Activated CD4-positive, alpha-beta T cell treated with anti-CD3 and anti-CD28 coated beads, Interleukin-2, amount 50 U/mL, for 48 hours (primary cell): ENCODE results near the gene CERS6.

Experiments used
- DNase-seq, 2 experiments: peaks; one replicate each; pipeline ENCODE4 v3.0.0-alpha.2; 2020

The CERS6 gene

GRCh38 chr2:168607992-168608391, 151.9 kb downstream of the CERS6 start:
- no peak for DNase-seq

GRCh38 chr2:168608796-168609195, 152.7 kb downstream of the CERS6 start:
- DNase-seq: no peak

GRCh38 chr2:168611091-168611490, 155.0 kb downstream of the CERS6 start:
- DNase-seq: no peak

- no peak for DNase-seq
Measured at GRCh38 chr2:168611896-168612650, 156.0 kb downstream of the CERS6 start.

- DNase-seq: no peak
Measured at GRCh38 chr2:168612719-168613118, 156.6 kb downstream of the CERS6 start.

- no peak for DNase-seq
Measured at GRCh38 chr2:168613551-168613950, 157.5 kb downstream of the CERS6 start.

- peak; percentile 16 to 23 for DNase-seq
Measured at GRCh38 chr2:168614172-168615018, 158.3 kb downstream of the CERS6 start.

GRCh38 chr2:168620554-168620953, 164.5 kb downstream of the CERS6 start:
- no peak for DNase-seq

- no peak for DNase-seq
Measured at GRCh38 chr2:168622559-168622958, 166.5 kb downstream of the CERS6 start.

- no peak for DNase-seq
Measured at GRCh38 chr2:168624028-168624427, 168.0 kb downstream of the CERS6 start.

GRCh38 chr2:168626096-168626495, 170.0 kb downstream of the CERS6 start:
- DNase-seq: no peak

- DNase-seq: no peak
Measured at GRCh38 chr2:168626647-168627046, 170.6 kb downstream of the CERS6 start.

GRCh38 chr2:168632709-168633121, 176.6 kb downstream of the CERS6 start:
- no peak for DNase-seq

GRCh38 chr2:168633200-168633599, 177.1 kb downstream of the CERS6 start:
- DNase-seq: no peak

- DNase-seq: no peak
Measured at GRCh38 chr2:168633895-168634294, 177.8 kb downstream of the CERS6 start.

GRCh38 chr2:168635065-168635577, 179.0 kb downstream of the CERS6 start:
- no peak for DNase-seq

- no peak for DNase-seq
Measured at GRCh38 chr2:168639018-168639417, 182.9 kb downstream of the CERS6 start.

- no peak for DNase-seq
Measured at GRCh38 chr2:168639441-168639898, 183.4 kb downstream of the CERS6 start.

- DNase-seq: no peak
Measured at GRCh38 chr2:168640039-168640438, 184.0 kb downstream of the CERS6 start.

- no peak for DNase-seq
Measured at GRCh38 chr2:168641636-168642035, 185.6 kb downstream of the CERS6 start.

- no peak for DNase-seq
Measured at GRCh38 chr2:168642873-168643272, 186.8 kb downstream of the CERS6 start.

- no peak for DNase-seq
Measured at GRCh38 chr2:168643979-168644378, 187.9 kb downstream of the CERS6 start.

GRCh38 chr2:168645696-168646338, 189.7 kb downstream of the CERS6 start:
- DNase-seq: no peak
